Left lung (tissue), 10 donors: ENCODE results near the gene CENPM. TPM values are rescaled to one million over a fixed set of nuclear protein-coding genes. Genes with fewer than 3 reads are reported as not detected.

Experiments
- ATAC-seq: fragments of 200-7000 bp; cut with Tn5 transposase; one replicate; pipeline ENCODE4 v1.9.1; 2020; ENCODE audit warnings: moderate library complexity
- DNase-seq, 4 donors: peaks; one replicate each; pipeline ENCODE4 v3.0.0-alpha.2; 2013 to 2020
- H3K27ac ChIP-seq, 2 donors: fragments of 200-600 bp; sonication (generic) in 1 of 2; one replicate each; pipeline versions ENCODE4 v1.5.0 to v1.8.0; 2020 to 2021
- H3K27me3 ChIP-seq, 2 donors: fragments of 200-600 bp; sonication (generic) in 1 of 2; one replicate each; pipeline versions ENCODE4 v1.5.0 to v1.8.0; 2020 to 2021
- H3K36me3 ChIP-seq, 2 donors: fragments of 200-600 bp; sonication (generic) in 1 of 2; one replicate each; pipeline versions ENCODE4 v1.5.0 to v1.8.0; 2020 to 2021
- H3K4me1 ChIP-seq, 2 donors: fragments of 200-600 bp; one replicate each; pipeline ENCODE4 v1.8.0; 2021
- H3K4me3 ChIP-seq, 2 donors: fragments of 200-600 bp; sonication (generic) in 1 of 2; one replicate each; pipeline versions ENCODE4 v1.5.0 to v1.8.0; 2020 to 2021; ENCODE audit warnings: mild to moderate bottlenecking in 1 of 2
- H3K9me3 ChIP-seq, 2 donors: fragments of 200-600 bp; sonication (generic) in 1 of 2; one replicate each; pipeline versions ENCODE4 v1.5.0 to v1.8.0; 2020 to 2021
- CTCF ChIP-seq, 2 donors: fragments of 200-600 bp; sonication (generic) in 1 of 2; IDR thresholded peaks; one replicate each; pipeline versions ENCODE4 v1.5.0 to v1.8.0; 2021; ENCODE audit warnings: antibody characterized with exemption in 2 of 2
- intact Hi-C, 2 donors: fragments of 100-400 bp; cut with DNase I; formaldehyde crosslinking; loops; one replicate each; pipeline versions ENCODE4 v1.11.2 to v1.14.2; 2022
- polyA plus RNA-seq, 6 donors: library from polyadenylated mRNA; unstranded; fragments of 120-200 nt; gene quantifications; one replicate each; pipeline ENCODE4 v1.2.1, GENCODE V29; 2013; ENCODE audit not compliant: insufficient read length in 6 of 6
- total RNA-seq, 2 donors: library from RNA; stranded (reverse); fragmentation: NEBNext Ultra II Directional; extraction: Animal tissue kit (Norgen Biotek cat#: 25700); gene quantifications; one replicate each; pipeline ENCODE4 v1.2.1, GENCODE V29; 2021
- donor health status: DM: no; HTN: yes; CAD: no.
- donor health status: DM: no; HTN: no; CAD: no.

Gene CENPM
- total and polyA plus RNA-seq, 8 donors: 9.6 to 20.5 (median 13.6) TPM

GRCh38 chr22:41974691-41975290 lies 27.8 kb upstream of the CENPM start:
- no peak for TF ChIP-seq CTCF (IDR thresholded peaks at IDR 0.05)
- Histone ChIP-seq H3K27ac (no peak overlapping the region), H3K4me3 (no peak overlapping the region), H3K27me3 (peaks cover 8 to 79% of the 10 kb centered on the region in 2 donors), H3K4me1 (peaks cover 4 to 10% of the 10 kb centered on the region in 2 donors), H3K9me3 (no peaks in the 10 kb centered on the region), H3K36me3 (no peaks in the 10 kb centered on the region)
- DNase-seq: no peak
- no peak for ATAC-seq
- intact Hi-C loops: no loop called here

GRCh38 chr22:41971431-41971830 lies 24.5 kb upstream of the CENPM start:
- intact Hi-C loops: no loop called here
- ATAC-seq: no peak
- no peak for TF ChIP-seq CTCF (IDR thresholded peaks at IDR 0.05)

GRCh38 chr22:41970601-41971000 lies 23.6 kb upstream of the CENPM start:
- Histone ChIP-seq H3K4me3 (no peak overlapping the region), H3K9me3 (no peaks in the 10 kb centered on the region), H3K27me3 (peaks cover 0 to 50% of the 10 kb centered on the region in 2 donors), H3K36me3 (no peaks in the 10 kb centered on the region), H3K27ac (no peak overlapping the region), H3K4me1 (no peaks in the 10 kb centered on the region)
- ATAC-seq (no peak), DNase-seq (no peak)
- intact Hi-C loops: no loop called here
- TF ChIP-seq CTCF (IDR thresholded peaks at IDR 0.05): no peak

More at GRCh38 chr22:41971431-41971830, 24.5 kb upstream of the CENPM start:
- no peak for DNase-seq
- peaks cover 5 to 59% of the 10 kb centered on the region in 2 donors for H3K27me3 ChIP-seq
- no peaks in the 10 kb centered on the region for H3K9me3 ChIP-seq
- H3K27ac ChIP-seq: no peak overlapping the region
- H3K4me1 ChIP-seq: peaks cover 0 to 4% of the 10 kb centered on the region in 2 donors
- H3K4me3 ChIP-seq: no peak overlapping the region
- no peaks in the 10 kb centered on the region for H3K36me3 ChIP-seq

GRCh38 chr22:41969110-41969646 lies 22.2 kb upstream of the CENPM start, which contains the start of gene SEPTIN3:
TSS of gene SEPTIN3 (plus strand) at chr22:41969443. CDS start at chr22:41971493, 2,050 bp downstream.
- intact Hi-C loops: loop anchor here in 1 of 2 donors (10.0 kb wide), 1 partner anchor 146 kb away; no protein-coding TSS in a partner anchor
- peaks cover 0 to 36% of the 10 kb centered on the region in 2 donors for H3K27me3 ChIP-seq
- DNase-seq: no peak
- H3K4me1 ChIP-seq: peaks cover 0 to 3% of the 10 kb centered on the region in 2 donors
- no peaks in the 10 kb centered on the region for H3K36me3 ChIP-seq
- no peak for ATAC-seq
- H3K4me3 ChIP-seq: no peak within 1 kb of the TSS
- no peak within 1 kb of the TSS for H3K27ac ChIP-seq
- no peak for TF ChIP-seq CTCF (IDR thresholded peaks at IDR 0.05)
- H3K9me3 ChIP-seq: no peaks in the 10 kb centered on the region

- Histone ChIP-seq H3K4me3 (no peak overlapping the region), H3K27me3 (peaks cover 0 to 30% of the 10 kb centered on the region in 2 donors), H3K36me3 (no peaks in the 10 kb centered on the region), H3K9me3 (no peaks in the 10 kb centered on the region), H3K27ac (no peak overlapping the region), H3K4me1 (peaks cover 0 to 5% of the 10 kb centered on the region in 2 donors)
- no peak for DNase-seq
- TF ChIP-seq CTCF (IDR thresholded peaks at IDR 0.05): no peak
- ATAC-seq: no peak
- intact Hi-C loops: loop anchor here in 1 of 2 donors (10.0 kb wide), 1 partner anchor 146 kb away; no protein-coding TSS in a partner anchor
Measured at GRCh38 chr22:41968601-41969000, 21.6 kb upstream of the CENPM start.
